ENCODE data around the gene CPB2.
A peak's percentile ranks its signal among the peaks of the same experiment; 100 is the strongest.

CPB2 gene

GRCh38 chr13:46010148-46010547 is 94.7 kb downstream of the CPB2 start:
- TF ChIP-seq CTCF (IDR thresholded peaks at IDR 0.05): peak; percentile 42
- no peak for TF ChIP-seq ZFX (IDR thresholded peaks at IDR 0.05; ENCODE audit: borderline replicate concordance)
- no peak overlapping the region for H3K27ac ChIP-seq

GRCh38 chr13:46008631-46009030 is 96.2 kb downstream of the CPB2 start:
- no peak overlapping the region for H3K27ac ChIP-seq
- no peak for TF ChIP-seq CTCF (IDR thresholded peaks at IDR 0.05)
- TF ChIP-seq ZFX (IDR thresholded peaks at IDR 0.05; ENCODE audit: borderline replicate concordance): no peak

GRCh38 chr13:46006688-46007452 is 98.0 kb downstream of the CPB2 start:
- H3K27ac ChIP-seq: no peak overlapping the region
- no peak for TF ChIP-seq ZFX (IDR thresholded peaks at IDR 0.05; ENCODE audit: borderline replicate concordance)
- TF ChIP-seq CTCF (IDR thresholded peaks at IDR 0.05): no peak

GRCh38 chr13:46004491-46004890 is 100.3 kb downstream of the CPB2 start:
- TF ChIP-seq CTCF (IDR thresholded peaks at IDR 0.05) (no peak), ZFX (IDR thresholded peaks at IDR 0.05; ENCODE audit: borderline replicate concordance) (no peak)
- no peak overlapping the region for H3K27ac ChIP-seq

Data from 22Rv1 (cell line).